G401 (cell line): ENCODE measurements around the gene PRPF38B. TPM values are rescaled to one million over a fixed set of nuclear protein-coding genes. Genes with fewer than 3 reads are reported as not detected.
A peak's percentile ranks its signal among the peaks of the same experiment; 100 is the strongest.
"Not testable (repeated sequence)": the region's sequence is repeated elsewhere in the genome, so short reads cannot be mapped to it uniquely, and the experiment has no call there.

Experiments
- DNase-seq: peaks from one replicate; pipeline ENCODE4 v3.0.0-alpha.2; 2015; ENCODE audit warnings: low spot score
- in situ Hi-C: cut with HindIII; loops from 2 replicates; pipeline ENCODE4 v1.10.0; 2016; ENCODE audit warnings: low sequenced_read_pairs, mixed read lengths
- total RNA-seq: library from RNA; depleted of rRNA; stranded (reverse); fragments of >200 nt; shearing (Covaris generic); gene quantifications from 2 replicates; pipeline ENCODE4 v1.2.3, GENCODE V29; 2014; rRNA removed

The PRPF38B gene
- 10.3 and 18.9 TPM in 2 replicates for total RNA-seq

GRCh38 chr1:108691942-108692723 is at the start of gene PRPF38B:
Gene PRPF38B (plus strand): TSS chr1:108692310. CDS start chr1:108692592, 282 bp downstream.
- DNase-seq: peak; percentile 95
- in situ Hi-C loops: no loop called here

GRCh38 chr1:108643492-108644335 is 48.4 kb upstream of the PRPF38B start:
- in situ Hi-C loops: no loop called here
- peak; percentile 91 for DNase-seq

GRCh38 chr1:108644984-108645383 is 47.1 kb upstream of the PRPF38B start:
- DNase-seq: no peak
- in situ Hi-C loops: no loop called here

GRCh38 chr1:108645564-108646184 is 46.4 kb upstream of the PRPF38B start:
- in situ Hi-C loops: no loop called here
- DNase-seq: no peak

- peak; percentile 72 for DNase-seq
- in situ Hi-C loops: no loop called here
Observed at GRCh38 chr1:108646265-108646647, 45.9 kb upstream of the PRPF38B start.

GRCh38 chr1:108646648-108647269 is 45.4 kb upstream of the PRPF38B start:
- DNase-seq: no peak
- in situ Hi-C loops: no loop called here

GRCh38 chr1:108653431-108654105 is 38.5 kb upstream of the PRPF38B start:
- in situ Hi-C loops: no loop called here
- no peak for DNase-seq

GRCh38 chr1:108657356-108658080 is 34.6 kb upstream of the PRPF38B start:
- no peak for DNase-seq
- in situ Hi-C loops: no loop called here

- in situ Hi-C loops: no loop called here
- DNase-seq: peak; percentile 49
Observed at GRCh38 chr1:108661030-108661609, 31.0 kb upstream of the PRPF38B start, which contains the start of gene HENMT1. Gene HENMT1 (minus strand): TSS chr1:108661093. CDS start chr1:108659884, 1,209 bp downstream.

GRCh38 chr1:108663074-108663473 is 29.0 kb upstream of the PRPF38B start:
- peak; percentile 99 for DNase-seq

GRCh38 chr1:108664481-108664880 is 27.6 kb upstream of the PRPF38B start:
- in situ Hi-C loops: no loop called here
- peak; percentile 71 for DNase-seq

More at GRCh38 chr1:108663074-108663473, 29.0 kb upstream of the PRPF38B start:
- in situ Hi-C loops: no loop called here

- DNase-seq: no peak
- in situ Hi-C loops: no loop called here
Observed at GRCh38 chr1:108665067-108665466, 27.0 kb upstream of the PRPF38B start.

- no peak for DNase-seq
- in situ Hi-C loops: no loop called here
Observed at GRCh38 chr1:108665771-108666170, 26.3 kb upstream of the PRPF38B start.

- DNase-seq, in situ Hi-C loops: not testable (repeated sequence)
Observed at GRCh38 chr1:108667422-108667821, 24.7 kb upstream of the PRPF38B start.

GRCh38 chr1:108668777-108669176 is 23.3 kb upstream of the PRPF38B start:
- in situ Hi-C loops: no loop called here
- DNase-seq: no peak

- in situ Hi-C loops: no loop called here
- DNase-seq: no peak
Observed at GRCh38 chr1:108669679-108670078, 22.4 kb upstream of the PRPF38B start.

- in situ Hi-C loops: no loop called here
Observed at GRCh38 chr1:108670131-108670773, 21.9 kb upstream of the PRPF38B start.

More at GRCh38 chr1:108670131-108670773, 21.9 kb upstream of the PRPF38B start:
- no peak for DNase-seq
